WERI-Rb-1 (cell line): ENCODE measurements around the gene PDE8B.

Source experiments
- DNase-seq: peaks from one replicate; pipeline ENCODE4 v3.0.0-alpha.2; 2020
- H3K27ac ChIP-seq: fragments of 250-450 bp; sonication (Bioruptor Pico); 2 replicates; pipeline ENCODE4 v1.5.1; 2020; ENCODE audit warnings: mild to moderate bottlenecking, moderate library complexity
- H3K27me3 ChIP-seq: fragments of 250-450 bp; sonication (Bioruptor Pico); 2 replicates; pipeline ENCODE4 v1.5.1; 2021; ENCODE audit warnings: mild to moderate bottlenecking, low read depth, moderate library complexity; ENCODE audit not compliant: insufficient read depth, severe bottlenecking
- H3K36me3 ChIP-seq: fragments of 250-450 bp; sonication (Bioruptor Pico); 2 replicates; pipeline ENCODE4 v1.5.1; 2020; ENCODE audit warnings: mild to moderate bottlenecking, moderate library complexity
- H3K4me3 ChIP-seq: 2 replicates; pipeline ENCODE4 v1.5.1; 2011; ENCODE audit warnings: low read depth, mild to moderate bottlenecking, control low read depth, low read length
- H3K9me3 ChIP-seq: fragments of 250-450 bp; sonication (Bioruptor Pico); 2 replicates; pipeline ENCODE4 v1.5.1; 2021; ENCODE audit warnings: mild to moderate bottlenecking, moderate library complexity; ENCODE audit not compliant: severe bottlenecking
- CTCF ChIP-seq: IDR thresholded peaks from 2 replicates; pipeline ENCODE4 v1.5.1; 2011; ENCODE audit warnings: low read depth, mild to moderate bottlenecking, control low read depth, inconsistent platforms, low read length

The PDE8B gene

GRCh38 chr5:77235846-77236721, 25.6 kb downstream of the PDE8B start:
- Histone ChIP-seq H3K27ac (no peak overlapping the region), H3K4me3 (no peak overlapping the region), H3K27me3 (no peaks in the 10 kb centered on the region), H3K36me3 (no peaks in the 10 kb centered on the region), H3K9me3 (no peaks in the 10 kb centered on the region)
- DNase-seq: no peak
- TF ChIP-seq CTCF: no peak

- no peak overlapping the region for H3K4me3 ChIP-seq
- H3K27ac ChIP-seq: no peak overlapping the region
- TF ChIP-seq CTCF: peak; percentile 26; the same call in 1 of the 2 replicates
- no peaks in the 10 kb centered on the region for H3K36me3 ChIP-seq
- DNase-seq: peak; percentile 24
- H3K27me3 ChIP-seq: no peaks in the 10 kb centered on the region
- no peaks in the 10 kb centered on the region for H3K9me3 ChIP-seq
These were observed 28.8 kb downstream of the PDE8B start for GRCh38 chr5:77239126-77239741.

- Histone ChIP-seq H3K27ac (no peak overlapping the region), H3K9me3 (no peaks in the 10 kb centered on the region), H3K4me3 (no peak overlapping the region), H3K36me3 (no peaks in the 10 kb centered on the region), H3K27me3 (no peaks in the 10 kb centered on the region)
- no peak for TF ChIP-seq CTCF
- DNase-seq: no peak
These were observed 31.0 kb downstream of the PDE8B start for GRCh38 chr5:77241444-77241843.

GRCh38 chr5:77249475-77249874, 39.0 kb downstream of the PDE8B start:
- no peak overlapping the region for H3K27ac ChIP-seq
- no peak for TF ChIP-seq CTCF
- H3K4me3 ChIP-seq: no peak overlapping the region
- DNase-seq: no peak
- no peaks in the 10 kb centered on the region for H3K36me3 ChIP-seq
- peaks cover 3% of the 10 kb centered on the region for H3K9me3 ChIP-seq
- no peaks in the 10 kb centered on the region for H3K27me3 ChIP-seq

GRCh38 chr5:77250021-77250420, 39.5 kb downstream of the PDE8B start:
- Histone ChIP-seq H3K4me3 (no peak overlapping the region), H3K27ac (no peak overlapping the region), H3K27me3 (no peaks in the 10 kb centered on the region), H3K9me3 (peaks cover 3% of the 10 kb centered on the region), H3K36me3 (no peaks in the 10 kb centered on the region)
- DNase-seq: no peak
- TF ChIP-seq CTCF: no peak
